ENCODE measurements around the gene SYNJ2BP. TPM values are rescaled to one million over a fixed set of nuclear protein-coding genes. Genes with fewer than 3 reads are reported as not detected.

SYNJ2BP gene
- total RNA-seq, 1 experiment from 2014 or later = 27.9 TPM

GRCh38 chr14:70394674-70395306, 22.1 kb downstream of the SYNJ2BP start:
- Mint-ChIP-seq H3K27ac (no peak overlapping the region), H3K4me1 (peaks cover 18% of the 10 kb centered on the region), H3K27me3 (ENCODE audit: low read depth) (no peaks in the 10 kb centered on the region), H3K36me3 (peaks cover 13% of the 10 kb centered on the region), H3K4me3 (no peak overlapping the region), H3K9me3 (peaks cover 9% of the 10 kb centered on the region)
- ChIA-PET POLR2A (interaction anchor here (0.6 kb wide), 1 partner anchor 428 kb away, joined by 4 read pairs; no protein-coding TSS in a partner anchor), CTCF (interaction anchor here (0.6 to 2.1 kb wide), 3 partner anchors 8 to 568 kb away, joined by 3 to 8 read pairs (median 3); no protein-coding TSS in a partner anchor)
- DNase-seq (ENCODE audit: low spot score) = no peak
- TF ChIP-seq CREB1 (CRISPR knock-in tag; IDR thresholded peaks at IDR 0.05) (no peak), ZNF423 (CRISPR knock-in tag; IDR thresholded peaks at IDR 0.05) (no peak), NR1H2 (CRISPR knock-in tag; IDR thresholded peaks at IDR 0.05) (no peak), ZNF396 (CRISPR knock-in tag; IDR thresholded peaks at IDR 0.05; ENCODE audit: borderline replicate concordance) (no peak), GRHL2 (CRISPR knock-in tag; IDR thresholded peaks at IDR 0.05; ENCODE audit: insufficient replicate concordance, severe bottlenecking) (no peak), ESRRA (CRISPR knock-in tag; IDR thresholded peaks at IDR 0.05; ENCODE audit: borderline replicate concordance) (no peak), IRF2 (CRISPR knock-in tag; IDR thresholded peaks at IDR 0.05; ENCODE audit: borderline replicate concordance, low read depth) (no peak)
- TF ChIP-seq, protein P1, sequence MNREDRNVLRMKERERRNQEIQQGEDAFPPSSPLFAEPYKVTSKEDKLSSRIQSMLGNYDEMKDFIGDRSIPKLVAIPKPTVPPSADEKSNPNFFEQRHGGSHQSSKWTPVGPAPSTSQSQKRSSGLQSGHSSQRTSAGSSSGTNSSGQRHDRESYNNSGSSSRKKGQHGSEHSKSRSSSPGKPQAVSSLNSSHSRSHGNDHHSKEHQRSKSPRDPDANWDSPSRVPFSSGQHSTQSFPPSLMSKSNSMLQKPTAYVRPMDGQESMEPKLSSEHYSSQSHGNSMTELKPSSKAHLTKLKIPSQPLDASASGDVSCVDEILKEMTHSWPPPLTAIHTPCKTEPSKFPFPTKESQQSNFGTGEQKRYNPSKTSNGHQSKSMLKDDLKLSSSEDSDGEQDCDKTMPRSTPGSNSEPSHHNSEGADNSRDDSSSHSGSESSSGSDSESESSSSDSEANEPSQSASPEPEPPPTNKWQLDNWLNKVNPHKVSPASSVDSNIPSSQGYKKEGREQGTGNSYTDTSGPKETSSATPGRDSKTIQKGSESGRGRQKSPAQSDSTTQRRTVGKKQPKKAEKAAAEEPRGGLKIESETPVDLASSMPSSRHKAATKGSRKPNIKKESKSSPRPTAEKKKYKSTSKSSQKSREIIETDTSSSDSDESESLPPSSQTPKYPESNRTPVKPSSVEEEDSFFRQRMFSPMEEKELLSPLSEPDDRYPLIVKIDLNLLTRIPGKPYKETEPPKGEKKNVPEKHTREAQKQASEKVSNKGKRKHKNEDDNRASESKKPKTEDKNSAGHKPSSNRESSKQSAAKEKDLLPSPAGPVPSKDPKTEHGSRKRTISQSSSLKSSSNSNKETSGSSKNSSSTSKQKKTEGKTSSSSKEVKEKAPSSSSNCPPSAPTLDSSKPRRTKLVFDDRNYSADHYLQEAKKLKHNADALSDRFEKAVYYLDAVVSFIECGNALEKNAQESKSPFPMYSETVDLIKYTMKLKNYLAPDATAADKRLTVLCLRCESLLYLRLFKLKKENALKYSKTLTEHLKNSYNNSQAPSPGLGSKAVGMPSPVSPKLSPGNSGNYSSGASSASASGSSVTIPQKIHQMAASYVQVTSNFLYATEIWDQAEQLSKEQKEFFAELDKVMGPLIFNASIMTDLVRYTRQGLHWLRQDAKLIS (CRISPR knock-in tag; IDR thresholded peaks at IDR 0.05; ENCODE audit: borderline replicate concordance) = no peak
- ATAC-seq = no peak

GRCh38 chr14:70392676-70393075, 24.2 kb downstream of the SYNJ2BP start:
- Mint-ChIP-seq H3K27me3 (ENCODE audit: low read depth) (no peaks in the 10 kb centered on the region), H3K27ac (no peak overlapping the region), H3K4me1 (peaks cover 18% of the 10 kb centered on the region), H3K9me3 (peaks cover 6% of the 10 kb centered on the region), H3K36me3 (peaks cover 15% of the 10 kb centered on the region), H3K4me3 (no peak overlapping the region)
- DNase-seq (ENCODE audit: low spot score) (no peak), ATAC-seq (no peak)
- ChIA-PET POLR2A (no interaction called here), CTCF (no interaction called here)
- TF ChIP-seq TCF7 (CRISPR knock-in tag; IDR thresholded peaks at IDR 0.05; ENCODE audit: low read depth) (no peak), EMX1 (CRISPR knock-in tag; IDR thresholded peaks at IDR 0.05) (no peak), MYBL2 (CRISPR knock-in tag; IDR thresholded peaks at IDR 0.05) (no peak), CREM (CRISPR knock-in tag; IDR thresholded peaks at IDR 0.05) (no peak), TEAD1 (CRISPR knock-in tag; IDR thresholded peaks at IDR 0.05) (no peak), ATF1 (CRISPR knock-in tag; IDR thresholded peaks at IDR 0.05) (no peak), FOXP1 (CRISPR knock-in tag; IDR thresholded peaks at IDR 0.05; ENCODE audit: borderline replicate concordance) (no peak), TEAD4 (CRISPR knock-in tag; IDR thresholded peaks at IDR 0.05) (no peak), ZNF317 (CRISPR knock-in tag; IDR thresholded peaks at IDR 0.05; ENCODE audit: borderline replicate concordance, low read depth) (no peak), E2F4 (CRISPR knock-in tag; IDR thresholded peaks at IDR 0.05; ENCODE audit: borderline replicate concordance, low read depth) (no peak), NR2C2 (CRISPR knock-in tag; IDR thresholded peaks at IDR 0.05) (no peak)
- TF ChIP-seq, protein P2, sequence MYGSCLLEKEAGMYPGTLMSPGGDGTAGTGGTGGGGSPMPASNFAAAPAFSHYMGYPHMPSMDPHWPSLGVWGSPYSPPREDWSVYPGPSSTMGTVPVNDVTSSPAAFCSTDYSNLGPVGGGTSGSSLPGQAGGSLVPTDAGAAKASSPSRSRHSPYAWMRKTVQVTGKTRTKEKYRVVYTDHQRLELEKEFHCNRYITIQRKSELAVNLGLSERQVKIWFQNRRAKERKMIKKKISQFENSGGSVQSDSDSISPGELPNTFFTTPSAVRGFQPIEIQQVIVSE (CRISPR knock-in tag; IDR thresholded peaks at IDR 0.05; ENCODE audit: borderline replicate concordance) = no peak
- TF ChIP-seq, protein P3, sequence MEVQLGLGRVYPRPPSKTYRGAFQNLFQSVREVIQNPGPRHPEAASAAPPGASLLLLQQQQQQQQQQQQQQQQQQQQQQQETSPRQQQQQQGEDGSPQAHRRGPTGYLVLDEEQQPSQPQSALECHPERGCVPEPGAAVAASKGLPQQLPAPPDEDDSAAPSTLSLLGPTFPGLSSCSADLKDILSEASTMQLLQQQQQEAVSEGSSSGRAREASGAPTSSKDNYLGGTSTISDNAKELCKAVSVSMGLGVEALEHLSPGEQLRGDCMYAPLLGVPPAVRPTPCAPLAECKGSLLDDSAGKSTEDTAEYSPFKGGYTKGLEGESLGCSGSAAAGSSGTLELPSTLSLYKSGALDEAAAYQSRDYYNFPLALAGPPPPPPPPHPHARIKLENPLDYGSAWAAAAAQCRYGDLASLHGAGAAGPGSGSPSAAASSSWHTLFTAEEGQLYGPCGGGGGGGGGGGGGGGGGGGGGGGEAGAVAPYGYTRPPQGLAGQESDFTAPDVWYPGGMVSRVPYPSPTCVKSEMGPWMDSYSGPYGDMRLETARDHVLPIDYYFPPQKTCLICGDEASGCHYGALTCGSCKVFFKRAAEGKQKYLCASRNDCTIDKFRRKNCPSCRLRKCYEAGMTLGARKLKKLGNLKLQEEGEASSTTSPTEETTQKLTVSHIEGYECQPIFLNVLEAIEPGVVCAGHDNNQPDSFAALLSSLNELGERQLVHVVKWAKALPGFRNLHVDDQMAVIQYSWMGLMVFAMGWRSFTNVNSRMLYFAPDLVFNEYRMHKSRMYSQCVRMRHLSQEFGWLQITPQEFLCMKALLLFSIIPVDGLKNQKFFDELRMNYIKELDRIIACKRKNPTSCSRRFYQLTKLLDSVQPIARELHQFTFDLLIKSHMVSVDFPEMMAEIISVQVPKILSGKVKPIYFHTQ (CRISPR knock-in tag; IDR thresholded peaks at IDR 0.05) = no peak
- TF ChIP-seq, protein P1 (CRISPR knock-in tag; IDR thresholded peaks at IDR 0.05; ENCODE audit: borderline replicate concordance) = no peak
